Thyroid gland (tissue), 4 donors: ENCODE data around the gene TRIM29. TPM values are rescaled to one million over a fixed set of nuclear protein-coding genes. Genes with fewer than 3 reads are reported as not detected.

ENCODE experiments used
- DNase-seq, 2 donors: peaks; one replicate each; pipeline ENCODE4 v3.0.0-alpha.2; 2019
- H3K27ac ChIP-seq, 3 donors: fragments of 200-600 bp; sonication (generic); 1 replicate in 2 of 3; 2 replicates in 1 of 3; pipeline ENCODE4 v1.5.1; 2016 to 2019; ENCODE audit warnings: mild to moderate bottlenecking in 1 of 3, moderate library complexity in 1 of 3
- H3K27me3 ChIP-seq: fragments of 200-600 bp; sonication (generic); one replicate; pipeline ENCODE4 v1.5.1; 2019
- H3K36me3 ChIP-seq, 2 donors: fragments of 200-600 bp; sonication (generic); one replicate each; pipeline ENCODE4 v1.5.1; 2016 to 2019
- H3K4me1 ChIP-seq, 2 donors: fragments of 200-600 bp; sonication (generic); one replicate each; pipeline ENCODE4 v1.5.1; 2017 to 2019
- H3K4me3 ChIP-seq, 3 donors: fragments of 200-600 bp; sonication (generic); replicated peaks in 1 of 3; 1 replicate in 2 of 3; 2 replicates in 1 of 3; pipeline ENCODE4 v1.5.1; 2016; ENCODE audit warnings: mild to moderate bottlenecking in 1 of 3
- H3K9me3 ChIP-seq: fragments of 200-600 bp; sonication (generic); one replicate; pipeline ENCODE4 v1.5.1; 2017
- CTCF ChIP-seq, 6 experiments: fragments of 200-600 bp in 3 of 6; fragments of 450-650 bp in 3 of 6; sonication (generic) in 3 of 6; IDR thresholded peaks; one replicate each; pipeline ENCODE4 v1.5.1; 2016 to 2019; ENCODE audit warnings: antibody characterized with exemption in 6 of 6, mild to moderate bottlenecking in 2 of 6, inconsistent platforms in 1 of 6, moderate library complexity in 1 of 6
- POLR2A ChIP-seq, 2 donors: fragments of 450-650 bp; IDR thresholded peaks; one replicate each; pipeline ENCODE4 v1.6.1; 2017; ENCODE audit warnings: antibody characterized with exemption in 2 of 2, mild to moderate bottlenecking in 2 of 2, moderate library complexity in 1 of 2
- WGBS, 2 donors: methylation state at CpG; one replicate each; pipeline ENCODE4 v1.1.5; 2017; 5-methylcytosine and 5-hydroxymethylcytosine counted together
- intact Hi-C: fragments of 100-400 bp; cut with DNase I; formaldehyde crosslinking; loops from one replicate; pipeline ENCODE4 v1.15.1; 2023
- total RNA-seq, 4 donors: library from RNA; depleted of rRNA; stranded (reverse); fragments of >200 nt; gene quantifications; one replicate each; pipeline ENCODE4 v1.2.3, GENCODE V29; 2016

Gene TRIM29
- total RNA-seq, 4 donors from 2014 or later = 1.4 to 3.7 (median 1.6) TPM; not detected in 1

- no peak for DNase-seq
- WGBS, 2 donors = 90 to 94% methylated on average over 7 of the region's 7 CpGs
- Histone ChIP-seq H3K27ac (no peak overlapping the region), H3K4me3 (no peak overlapping the region), H3K36me3 (no peaks in the 10 kb centered on the region), H3K27me3 (no peaks in the 10 kb centered on the region), H3K4me1 (peaks cover 0 to 20% of the 10 kb centered on the region in 2 donors), H3K9me3 (no peaks in the 10 kb centered on the region)
- intact Hi-C loops = no loop called here
- TF ChIP-seq CTCF (IDR thresholded peaks at IDR 0.05) (no peak), POLR2A (IDR thresholded peaks at IDR 0.05) (no peak)
Measured at GRCh38 chr11:120136356-120136755, 1.6 kb downstream of the TRIM29 start.

GRCh38 chr11:120135838-120136237, 2.1 kb downstream of the TRIM29 start:
- H3K27ac ChIP-seq = no peak overlapping the region
- H3K27me3 ChIP-seq = no peaks in the 10 kb centered on the region
- H3K4me3 ChIP-seq = no peak overlapping the region
- intact Hi-C loops = no loop called here
- H3K4me1 ChIP-seq = peaks cover 0 to 20% of the 10 kb centered on the region in 2 donors
- H3K36me3 ChIP-seq = no peaks in the 10 kb centered on the region
- 88 to 96% methylated on average over 2 of the region's 2 CpGs for WGBS, 2 donors
- no peaks in the 10 kb centered on the region for H3K9me3 ChIP-seq
- no peak for TF ChIP-seq POLR2A (IDR thresholded peaks at IDR 0.05)
- TF ChIP-seq CTCF (IDR thresholded peaks at IDR 0.05) = no peak
- DNase-seq = no peak

- Histone ChIP-seq H3K36me3 (no peaks in the 10 kb centered on the region), H3K9me3 (no peaks in the 10 kb centered on the region), H3K27ac (no peak overlapping the region), H3K4me3 (no peak overlapping the region), H3K27me3 (no peaks in the 10 kb centered on the region), H3K4me1 (peaks cover 0 to 20% of the 10 kb centered on the region in 2 donors)
- WGBS, 2 donors = 93 to 98% methylated on average over 5 of the region's 5 CpGs
- no peak for TF ChIP-seq POLR2A (IDR thresholded peaks at IDR 0.05)
- no peak for TF ChIP-seq CTCF (IDR thresholded peaks at IDR 0.05)
- intact Hi-C loops = no loop called here
- DNase-seq = no peak
Measured at GRCh38 chr11:120134931-120135228, 3.0 kb downstream of the TRIM29 start.

- intact Hi-C loops = no loop called here
- Histone ChIP-seq H3K4me3 (no peak overlapping the region), H3K36me3 (no peaks in the 10 kb centered on the region), H3K27ac (no peak overlapping the region), H3K27me3 (no peaks in the 10 kb centered on the region), H3K9me3 (no peaks in the 10 kb centered on the region), H3K4me1 (peaks cover 0 to 20% of the 10 kb centered on the region in 2 donors)
- TF ChIP-seq CTCF (IDR thresholded peaks at IDR 0.05) (no peak), POLR2A (IDR thresholded peaks at IDR 0.05) (no peak)
- DNase-seq = no peak
- WGBS, 2 donors = 86 to 94% methylated on average over 7 to 13 of the region's 14 CpGs
Measured at GRCh38 chr11:120134106-120134930, 3.6 kb downstream of the TRIM29 start.

GRCh38 chr11:120133216-120134105, 4.5 kb downstream of the TRIM29 start:
- TF ChIP-seq CTCF (IDR thresholded peaks at IDR 0.05) = no peak
- TF ChIP-seq POLR2A (IDR thresholded peaks at IDR 0.05) = no peak
- Histone ChIP-seq H3K4me3 (no peak overlapping the region), H3K27ac (no peak overlapping the region)

More at GRCh38 chr11:120133216-120134105, 4.5 kb downstream of the TRIM29 start:
- peaks cover 0 to 11% of the 10 kb centered on the region in 2 donors for H3K4me1 ChIP-seq
- no peak for DNase-seq
- no peaks in the 10 kb centered on the region for H3K9me3 ChIP-seq
- 86 to 88% methylated on average over 10 to 11 of the region's 11 CpGs for WGBS, 2 donors
- intact Hi-C loops = no loop called here
- no peaks in the 10 kb centered on the region for H3K27me3 ChIP-seq
- no peaks in the 10 kb centered on the region for H3K36me3 ChIP-seq
